ENCODE data around the gene OSBPL2.

Gene OSBPL2

GRCh38 chr20:62229667-62230066, 8.7 kb upstream of the OSBPL2 start:
- Histone ChIP-seq H3K4me3 (replicated peaks; ENCODE audit: low read depth, low read length) (no peak overlapping the region), H3K36me3 (ENCODE audit: control insufficient read depth, insufficient read depth, low read length) (no peaks in the 10 kb centered on the region), H3K27me3 (replicated peaks; ENCODE audit: control insufficient read depth, insufficient read depth, low read length) (no peaks in the 10 kb centered on the region; the same call in 1 of the 2 replicates)
- DNase-seq (ENCODE audit: extremely low read depth, insufficient read length), result no peak
- TF ChIP-seq CTCF (IDR thresholded peaks at IDR 0.05; ENCODE audit: insufficient read depth, low read length, poor library complexity, severe bottlenecking), result no peak

GRCh38 chr20:62230276-62230675, 8.0 kb upstream of the OSBPL2 start:
- Histone ChIP-seq H3K27me3 (replicated peaks; ENCODE audit: control insufficient read depth, insufficient read depth, low read length) (no peaks in the 10 kb centered on the region; the same call in 1 of the 2 replicates), H3K36me3 (ENCODE audit: control insufficient read depth, insufficient read depth, low read length) (no peaks in the 10 kb centered on the region), H3K4me3 (replicated peaks; ENCODE audit: low read depth, low read length) (no peak overlapping the region)
- no peak for DNase-seq (ENCODE audit: extremely low read depth, insufficient read length)
- TF ChIP-seq CTCF (IDR thresholded peaks at IDR 0.05; ENCODE audit: insufficient read depth, low read length, poor library complexity, severe bottlenecking), result no peak

GRCh38 chr20:62230696-62231095, 7.6 kb upstream of the OSBPL2 start:
- no peak for DNase-seq (ENCODE audit: extremely low read depth, insufficient read length)
- no peak for TF ChIP-seq CTCF (IDR thresholded peaks at IDR 0.05; ENCODE audit: insufficient read depth, low read length, poor library complexity, severe bottlenecking)
- no peaks in the 10 kb centered on the region; the same call in 1 of the 2 replicates for H3K27me3 ChIP-seq (replicated peaks; ENCODE audit: control insufficient read depth, insufficient read depth, low read length)

GRCh38 chr20:62231292-62231691, 7.0 kb upstream of the OSBPL2 start:
- DNase-seq (ENCODE audit: extremely low read depth, insufficient read length), result no peak
- H3K27me3 ChIP-seq (replicated peaks; ENCODE audit: control insufficient read depth, insufficient read depth, low read length), result no peaks in the 10 kb centered on the region
- no peak overlapping the region for H3K4me3 ChIP-seq (replicated peaks; ENCODE audit: low read depth, low read length)
- no peak for TF ChIP-seq CTCF (IDR thresholded peaks at IDR 0.05; ENCODE audit: insufficient read depth, low read length, poor library complexity, severe bottlenecking)
- H3K36me3 ChIP-seq (ENCODE audit: control insufficient read depth, insufficient read depth, low read length), result no peaks in the 10 kb centered on the region

More at GRCh38 chr20:62230696-62231095, 7.6 kb upstream of the OSBPL2 start:
- H3K36me3 ChIP-seq (ENCODE audit: control insufficient read depth, insufficient read depth, low read length), result no peaks in the 10 kb centered on the region
- no peak overlapping the region for H3K4me3 ChIP-seq (replicated peaks; ENCODE audit: low read depth, low read length)

- H3K4me3 ChIP-seq (replicated peaks; ENCODE audit: low read depth, low read length), result no peak overlapping the region
- H3K36me3 ChIP-seq (ENCODE audit: control insufficient read depth, insufficient read depth, low read length), result no peaks in the 10 kb centered on the region
- DNase-seq (ENCODE audit: extremely low read depth, insufficient read length), result no peak
- no peak for TF ChIP-seq CTCF (IDR thresholded peaks at IDR 0.05; ENCODE audit: insufficient read depth, low read length, poor library complexity, severe bottlenecking)
- H3K27me3 ChIP-seq (replicated peaks; ENCODE audit: control insufficient read depth, insufficient read depth, low read length), result no peaks in the 10 kb centered on the region
Observed at GRCh38 chr20:62232194-62232593, 6.1 kb upstream of the OSBPL2 start.

All from GM06990 (cell line).